Activated naive CD4-positive, alpha-beta T cell treated with anti-CD3 and anti-CD28 coated beads, Interleukin-2, amount 50 U/mL, for 24 hours (primary cell): ENCODE measurements around the gene CELSR3.

Experiments used
- H3K27ac Mint-ChIP-seq: one replicate; pipeline ENCODE4 v1.8.0; 2021; ENCODE audit warnings: mild to moderate bottlenecking, mixed read lengths
- H3K27me3 Mint-ChIP-seq: one replicate; pipeline ENCODE4 v1.8.0; 2021; ENCODE audit warnings: mixed read lengths
- H3K36me3 Mint-ChIP-seq: one replicate; pipeline ENCODE4 v1.8.0; 2021; ENCODE audit warnings: mixed read lengths
- H3K4me1 Mint-ChIP-seq: one replicate; pipeline ENCODE4 v1.8.0; 2021; ENCODE audit warnings: mixed read lengths
- H3K4me3 Mint-ChIP-seq: one replicate; pipeline ENCODE4 v1.8.0; 2021; ENCODE audit warnings: mild to moderate bottlenecking, mixed read lengths
- H3K9me3 Mint-ChIP-seq: one replicate; pipeline ENCODE4 v1.8.0; 2021; ENCODE audit warnings: mixed read lengths

The CELSR3 gene

GRCh38 chr3:48595075-48595525 is 67.6 kb downstream of the CELSR3 start, which contains the start of gene COL7A1:
TSS of gene COL7A1 (minus strand) at chr3:48595329. CDS start at chr3:48595159, 170 bp downstream.
- Mint-ChIP-seq H3K36me3 (no peaks in the 10 kb centered on the region), H3K27ac (no peak within 1 kb of the TSS), H3K27me3 (peaks cover 7% of the 10 kb centered on the region), H3K9me3 (no peaks in the 10 kb centered on the region), H3K4me3 (peak within 1 kb of the TSS; percentile 11), H3K4me1 (no peaks in the 10 kb centered on the region)

DNA sequence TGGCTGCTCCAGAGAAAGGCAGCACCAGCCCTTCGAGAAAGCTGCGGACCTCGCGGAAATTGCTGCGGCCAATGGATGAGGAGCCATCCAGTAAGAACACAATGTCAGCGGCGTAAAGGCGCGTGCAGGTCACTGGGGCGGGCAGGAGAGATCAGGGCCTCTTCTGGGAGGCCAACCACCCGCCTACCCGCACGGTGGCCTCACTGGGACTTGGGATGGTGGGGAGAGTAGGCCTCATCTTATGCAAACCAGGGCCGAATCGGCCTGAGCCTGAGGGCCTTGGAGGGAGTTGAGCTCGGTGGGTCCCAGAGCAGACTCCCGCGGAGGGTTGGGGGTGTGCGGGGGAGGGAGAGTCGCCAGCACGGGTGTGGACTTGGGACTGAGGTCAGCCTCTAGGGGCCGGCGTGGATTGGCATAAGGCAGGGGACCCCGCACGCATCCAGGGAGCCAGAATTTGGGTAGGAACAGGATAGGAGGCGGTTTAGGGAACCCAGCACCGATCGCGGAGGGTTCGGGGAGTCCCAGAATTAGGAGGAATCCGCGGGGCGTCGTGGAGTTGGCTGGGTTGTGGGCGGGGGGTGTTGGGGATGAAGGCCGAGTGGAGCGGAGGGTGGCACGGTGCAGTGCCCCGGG is 68.2 kb downstream of the CELSR3 start:
- Mint-ChIP-seq H3K27ac (no peak overlapping the region), H3K4me3 (peak overlapping the region; percentile 11), H3K9me3 (no peaks in the 10 kb centered on the region), H3K36me3 (no peaks in the 10 kb centered on the region), H3K27me3 (peaks cover 7% of the 10 kb centered on the region), H3K4me1 (no peaks in the 10 kb centered on the region)

DNA sequence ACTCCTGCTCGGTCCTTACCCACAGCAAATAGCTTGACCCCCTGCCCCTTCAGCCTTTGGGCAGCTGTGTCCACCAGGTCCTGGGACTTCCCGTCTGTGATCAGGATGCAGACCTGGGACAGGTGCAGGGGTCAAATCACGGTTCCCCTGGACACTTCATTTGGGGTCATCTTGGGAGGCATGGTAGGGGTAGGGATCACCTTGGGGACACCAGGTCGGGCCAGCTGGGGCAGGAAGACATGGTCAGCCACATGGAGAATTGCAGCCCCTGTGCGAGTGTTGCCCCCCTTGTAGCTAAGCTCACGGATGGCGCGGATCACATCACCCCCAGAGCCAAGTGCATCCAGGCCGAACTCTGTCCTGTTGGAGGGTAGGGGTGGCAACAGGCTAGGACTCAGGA is 69.3 kb downstream of the CELSR3 start:
- Mint-ChIP-seq H3K9me3 (no peaks in the 10 kb centered on the region), H3K4me3 (no peak overlapping the region), H3K27me3 (peaks cover 12% of the 10 kb centered on the region), H3K27ac (no peak overlapping the region), H3K4me1 (no peaks in the 10 kb centered on the region), H3K36me3 (no peaks in the 10 kb centered on the region)

GRCh38 chr3:48592519-48593087 is 70.1 kb downstream of the CELSR3 start:
- peaks cover 15% of the 10 kb centered on the region for H3K27me3 Mint-ChIP-seq
- no peaks in the 10 kb centered on the region for H3K9me3 Mint-ChIP-seq
- no peak overlapping the region for H3K4me3 Mint-ChIP-seq
- no peaks in the 10 kb centered on the region for H3K4me1 Mint-ChIP-seq
- H3K36me3 Mint-ChIP-seq, result no peaks in the 10 kb centered on the region
- no peak overlapping the region for H3K27ac Mint-ChIP-seq

GRCh38 chr3:48591886-48592518 is 70.7 kb downstream of the CELSR3 start:
- no peaks in the 10 kb centered on the region for H3K4me1 Mint-ChIP-seq
- H3K27ac Mint-ChIP-seq, result no peak overlapping the region
- no peaks in the 10 kb centered on the region for H3K9me3 Mint-ChIP-seq
- no peak overlapping the region for H3K4me3 Mint-ChIP-seq
- no peaks in the 10 kb centered on the region for H3K36me3 Mint-ChIP-seq
- H3K27me3 Mint-ChIP-seq, result peaks cover 17% of the 10 kb centered on the region

- no peaks in the 10 kb centered on the region for H3K36me3 Mint-ChIP-seq
- H3K27me3 Mint-ChIP-seq, result peaks cover 17% of the 10 kb centered on the region
- no peak overlapping the region for H3K4me3 Mint-ChIP-seq
- no peaks in the 10 kb centered on the region for H3K9me3 Mint-ChIP-seq
- no peaks in the 10 kb centered on the region for H3K4me1 Mint-ChIP-seq
- no peak overlapping the region for H3K27ac Mint-ChIP-seq
These were observed 71.2 kb downstream of the CELSR3 start for GRCh38 chr3:48591436-48591835.

- Mint-ChIP-seq H3K9me3 (no peaks in the 10 kb centered on the region), H3K27ac (peak overlapping the region; percentile 59), H3K27me3 (peaks cover 14% of the 10 kb centered on the region), H3K36me3 (no peaks in the 10 kb centered on the region), H3K4me3 (no peak overlapping the region), H3K4me1 (no peaks in the 10 kb centered on the region)
These were observed 74.5 kb downstream of the CELSR3 start for GRCh38 chr3:48588230-48588629.

DNA sequence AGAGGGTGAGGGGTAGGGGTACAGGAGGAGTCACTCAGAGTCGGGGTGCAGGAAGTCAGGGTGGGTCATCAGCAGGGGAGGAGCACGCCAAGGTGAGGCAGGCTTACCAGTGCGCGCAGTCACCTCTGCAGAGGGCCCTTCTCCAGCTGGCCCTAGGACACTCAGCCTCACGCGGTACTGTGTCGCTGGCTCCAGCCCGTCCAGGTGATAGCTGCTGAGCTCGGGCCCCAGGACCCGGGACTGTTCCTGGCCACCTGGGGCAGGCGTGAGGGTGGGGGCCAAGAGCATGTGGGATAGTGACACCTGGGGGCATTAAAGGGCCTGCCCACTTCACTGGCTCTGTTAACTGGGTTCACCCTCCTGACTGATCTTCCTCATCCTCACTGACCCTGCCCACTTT is 75.0 kb downstream of the CELSR3 start:
- H3K9me3 Mint-ChIP-seq, result no peaks in the 10 kb centered on the region
- H3K36me3 Mint-ChIP-seq, result no peaks in the 10 kb centered on the region
- H3K4me3 Mint-ChIP-seq, result peak overlapping the region; percentile 19
- H3K4me1 Mint-ChIP-seq, result no peaks in the 10 kb centered on the region
- peak overlapping the region; percentile 59 for H3K27ac Mint-ChIP-seq
- H3K27me3 Mint-ChIP-seq, result peaks cover 13% of the 10 kb centered on the region
